A549 (cell line): ENCODE data around the gene HAO1. TPM values are rescaled to one million over a fixed set of nuclear protein-coding genes. Genes with fewer than 3 reads are reported as not detected.

Experiments used
- ATAC-seq, 2 experiments: fragments of 200-7000 bp in 1 of 2; fragments of >200 bp in 1 of 2; cut with Nextera tagmentation in 1 of 2; cut with Tn5 transposase in 1 of 2; 3 replicates each; pipeline versions ENCODE4 v1.8.0 to v1.9.1; 2018 to 2020; ENCODE audit warnings: mild to moderate bottlenecking in 1 of 2, moderate library complexity in 1 of 2
- CTCF ChIA-PET: fragments of 300-600 bp; sonication (Branson Sonifier 250); formaldehyde crosslinking; extraction: SDS; loops from one replicate; lab custom pipeline; 2021; ENCODE audit warnings: antibody characterized with exemption, inconsistent platforms; lab: Yijun Ruan, JAX
- POLR2A ChIA-PET: fragments of 350-600 bp; formaldehyde crosslinking; extraction: SDS; loops from one replicate; lab custom pipeline; 2021; ENCODE audit warnings: antibody characterized with exemption, inconsistent platforms; lab: Yijun Ruan, JAX
- DNase-seq, 2 experiments: peaks; one replicate each; pipeline versions ENCODE4 v3.0.0 to v3.0.0-alpha.2; 2011 to 2016; ENCODE audit warnings: low read depth in 1 of 2, low spot score in 1 of 2
- FAIRE-seq: peaks from 2 replicates; lab custom pipeline; 2011; peaks lifted over from hg19 to GRCh38; lab: Jason Lieb, UNC
- H3K27ac ChIP-seq, 2 experiments: fragments of >200 bp; sonication (Bioruptor Twin); formaldehyde crosslinking; 3 replicates each; pipeline ENCODE4 v1.5.1; 2016 to 2017
- H3K4me1 ChIP-seq: fragments of >200 bp; sonication (Bioruptor Twin); formaldehyde crosslinking; 3 replicates; pipeline ENCODE4 v1.6.1; 2016
- H3K4me2 ChIP-seq: fragments of >200 bp; sonication (Bioruptor Twin); formaldehyde crosslinking; 3 replicates; pipeline ENCODE4 v1.6.1; 2016
- H3K4me3 ChIP-seq: fragments of >200 bp; sonication (Bioruptor Twin); formaldehyde crosslinking; 3 replicates; pipeline ENCODE4 v1.5.1; 2016
- H3K9me3 ChIP-seq: fragments of >200 bp; sonication (Bioruptor Twin); formaldehyde crosslinking; 3 replicates; pipeline ENCODE4 v1.6.1; 2016
- CBX2 ChIP-seq: fragments of 200-600 bp; sonication (generic); IDR thresholded peaks from 2 replicates; pipeline ENCODE4 v1.6.1; 2016; ENCODE audit warnings: low read depth, mild to moderate bottlenecking, borderline replicate concordance
- CHD2 ChIP-seq: fragments of 150-350 bp; IDR thresholded peaks from 2 replicates; pipeline ENCODE4 v1.6.1; 2014; ENCODE audit warnings: low read length; ENCODE audit not compliant: partially characterized antibody
- CTCF ChIP-seq: fragments of >200 bp; sonication (Bioruptor Twin); formaldehyde crosslinking; IDR thresholded peaks from 3 replicates; pipeline ENCODE4 v1.5.1; 2016
- GATA3 ChIP-seq: IDR thresholded peaks from 2 replicates; pipeline ENCODE4 v1.6.1; 2012; ENCODE audit warnings: borderline replicate concordance
- HDAC2 ChIP-seq: fragments of 200-600 bp; sonication (generic); IDR thresholded peaks from 2 replicates; pipeline ENCODE4 v1.6.1; 2016
- HES2 ChIP-seq: fragments of >200 bp; sonication (Bioruptor Twin); formaldehyde crosslinking; IDR thresholded peaks from 2 replicates; pipeline ENCODE4 v1.6.1; 2016
- HMGXB4 ChIP-seq: fragments of 250-450 bp; sonication (Bioruptor Pico); IDR thresholded peaks from 2 replicates; pipeline ENCODE4 v1.5.0; 2021; ENCODE audit warnings: mild to moderate bottlenecking, moderate library complexity, borderline replicate concordance
- JUN ChIP-seq, 2 experiments: fragments of >200 bp; sonication (Bioruptor Twin); formaldehyde crosslinking; IDR thresholded peaks; 2 replicates in 1 of 2; 3 replicates in 1 of 2; pipeline ENCODE4 v1.6.1; 2016 to 2017
- JUNB ChIP-seq: fragments of >200 bp; sonication (Bioruptor Twin); formaldehyde crosslinking; IDR thresholded peaks from 2 replicates; pipeline ENCODE4 v1.6.1; 2016
- KDM5A ChIP-seq: fragments of 200-600 bp; sonication (generic); IDR thresholded peaks from 2 replicates; pipeline ENCODE4 v1.6.1; 2016; ENCODE audit warnings: antibody characterized with exemption, mild to moderate bottlenecking
- MAFK ChIP-seq: fragments of 450-650 bp; IDR thresholded peaks from 2 replicates; pipeline ENCODE4 v1.6.1; 2014; ENCODE audit not compliant: partially characterized antibody
- MAX ChIP-seq: IDR thresholded peaks from 2 replicates; pipeline ENCODE4 v1.6.1; 2012
- MYC ChIP-seq: IDR thresholded peaks from 2 replicates; pipeline ENCODE4 v1.6.1; 2012; ENCODE audit warnings: mild to moderate bottlenecking, inconsistent platforms, low read length, improper control_type of control experiment, borderline replicate concordance
- POLR2A ChIP-seq: IDR thresholded peaks from 2 replicates; pipeline ENCODE4 v1.6.1; 2012; ENCODE audit warnings: mild to moderate bottlenecking, low read length
- RAD21 ChIP-seq, 2 experiments: fragments of >200 bp in 1 of 2; sonication (Bioruptor Twin) in 1 of 2; formaldehyde crosslinking in 1 of 2; IDR thresholded peaks in 1 of 2; conservative IDR thresholded peaks in 1 of 2; 2 replicates in 1 of 2; 3 replicates in 1 of 2; pipeline ENCODE4 v1.6.1; 2012 to 2018; ENCODE audit warnings: inconsistent platforms in 1 of 2
- RARB ChIP-seq: fragments of 250-450 bp; sonication (Bioruptor Pico); IDR thresholded peaks from 2 replicates; pipeline ENCODE4 v1.8.0; 2021; ENCODE audit warnings: mild to moderate bottlenecking, moderate library complexity
- SREBF2 ChIP-seq: fragments of 450-650 bp; IDR thresholded peaks from 2 replicates; pipeline ENCODE4 v1.6.1; 2014; ENCODE audit warnings: mild to moderate bottlenecking, moderate library complexity
- ZNF302 ChIP-seq: fragments of 250-450 bp; sonication (Bioruptor Pico); IDR thresholded peaks from 2 replicates; pipeline ENCODE4 v1.9.0; 2021; ENCODE audit warnings: inconsistent platforms, mild to moderate bottlenecking, moderate library complexity
- WGBS: methylation state at CpG from one replicate; pipeline ENCODE4 v1.1.6; 2017; ENCODE audit errors: missing lambda C conversion rate; 5-methylcytosine and 5-hydroxymethylcytosine counted together
- polyA minus RNA-seq: library from RNA; depleted of rRNA, polyadenylated mRNA; stranded (reverse); fragments of >200 nt; gene quantifications from 2 replicates; pipeline ENCODE4 v1.2.3, GENCODE V29; 2011; rRNA and poly(A)+ RNA removed
- polyA plus RNA-seq, 4 experiments: library from polyadenylated mRNA; depleted of rRNA in 3 of 4; stranded (reverse); fragments of >200 nt; fragmentation: RNase III in 1 of 4; extraction: RNeasy Plus Mini Kit Qiagen cat#74134 plus additional on column Dnase treatment in 1 of 4; gene quantifications; 2 replicates in 3 of 4; 3 replicates in 1 of 4; pipeline ENCODE4 v1.2.3, GENCODE V29; 2011 to 2017
- TF ChIP-seq, protein P1 (sequence below): fragments of 250-450 bp; sonication (Bioruptor Pico); IDR thresholded peaks from 2 replicates; pipeline ENCODE4 v1.5.0; 2020; ENCODE audit warnings: low read depth, mild to moderate bottlenecking, moderate library complexity
- TF ChIP-seq, protein P2 (sequence below): IDR thresholded peaks from 2 replicates; pipeline ENCODE4 v1.6.1; 2012; ENCODE audit warnings: low read depth, borderline replicate concordance
- TF ChIP-seq, protein P3 (sequence below): fragments of 150-350 bp; IDR thresholded peaks from 2 replicates; pipeline ENCODE4 v1.6.1; 2014; ENCODE audit warnings: low read depth, mild to moderate bottlenecking, low read length

Gene HAO1
- polyA plus RNA-seq (2011; rRNA removed) (0.13 TPM in 2 replicates), polyA plus RNA-seq (2017; fragmentation: RNase III; extraction: RNeasy Plus Mini Kit Qiagen cat#74134 plus additional on column Dnase treatment) (not detected in 3 replicates), polyA minus RNA-seq (0.21 TPM in 1 of 2 replicates, not detected in the other)
- polyA plus RNA-seq (2012; cell fraction: cytosol; rRNA removed): not detected in 2 replicates
- polyA plus RNA-seq (2012; cell fraction: nucleus; rRNA removed): not detected in 2 replicates

GRCh38 chr20:7940341-7940740 is at the start of gene HAO1:
Gene HAO1, minus strand, starts transcription at chr20:7940458. Its CDS starts 36 bp downstream, at chr20:7940422.
- ChIA-PET POLR2A (no interaction called here), CTCF (interaction anchor here (1.3 to 1.7 kb wide), 2 partner anchors 773 to 782 kb away, joined by 3 to 9 read pairs; no protein-coding TSS in a partner anchor)
- TF ChIP-seq HES2 (no peak), HMGXB4 (no peak), POLR2A (no peak), RARB (CRISPR knock-in tag) (no peak)

GRCh38 chr20:7989379-7989778 is 49.1 kb upstream of the HAO1 start:
- no peak for ATAC-seq
- ChIA-PET POLR2A (interaction anchor here (1.6 kb wide), 1 partner anchor 30 kb away, joined by 4 read pairs; the partner anchor contains the start of gene TMX4), CTCF (interaction anchor here (0.6 to 2.6 kb wide), 8 partner anchors 9 to 732 kb away, joined by 3 to 10 read pairs (median 4); no protein-coding TSS in a partner anchor)
- no peak for FAIRE-seq
- Histone ChIP-seq H3K27ac (no peak overlapping the region), H3K4me3 (no peak overlapping the region), H3K4me1 (peaks cover 12% of the 10 kb centered on the region; the same call in 2 of the 3 replicates), H3K4me2 (no peak overlapping the region), H3K9me3 (peaks cover 5% of the 10 kb centered on the region; the same call in 2 of the 3 replicates)
- WGBS: 77% methylated on average over 1 of the region's 1 CpG
- peak in 1 of 2 experiments; percentile 9 for DNase-seq
- TF ChIP-seq, protein P1, sequence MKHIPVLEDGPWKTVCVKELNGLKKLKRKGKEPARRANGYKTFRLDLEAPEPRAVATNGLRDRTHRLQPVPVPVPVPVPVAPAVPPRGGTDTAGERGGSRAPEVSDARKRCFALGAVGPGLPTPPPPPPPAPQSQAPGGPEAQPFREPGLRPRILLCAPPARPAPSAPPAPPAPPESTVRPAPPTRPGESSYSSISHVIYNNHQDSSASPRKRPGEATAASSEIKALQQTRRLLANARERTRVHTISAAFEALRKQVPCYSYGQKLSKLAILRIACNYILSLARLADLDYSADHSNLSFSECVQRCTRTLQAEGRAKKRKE (CRISPR knock-in tag): no peak
- TF ChIP-seq JUN (IDR thresholded peaks at IDR 0.05) (no peak), HDAC2 (no peak), MYC (no peak), SREBF2 (no peak), MAX (no peak), CHD2 (no peak), CTCF (peak; percentile 37; the same call in 2 of the 3 replicates), ZNF302 (CRISPR knock-in tag) (no peak), KDM5A (no peak), MAFK (no peak), CBX2 (no peak), RAD21 (conservative IDR thresholded peaks at IDR 0.05 in 1 of 2, IDR thresholded peaks at IDR 0.05 in 1 of 2) (peak; percentile 47 to 53; a peak in 4 of 5 replicates), GATA3 (no peak), JUNB (no peak)
- TF ChIP-seq, protein P2, sequence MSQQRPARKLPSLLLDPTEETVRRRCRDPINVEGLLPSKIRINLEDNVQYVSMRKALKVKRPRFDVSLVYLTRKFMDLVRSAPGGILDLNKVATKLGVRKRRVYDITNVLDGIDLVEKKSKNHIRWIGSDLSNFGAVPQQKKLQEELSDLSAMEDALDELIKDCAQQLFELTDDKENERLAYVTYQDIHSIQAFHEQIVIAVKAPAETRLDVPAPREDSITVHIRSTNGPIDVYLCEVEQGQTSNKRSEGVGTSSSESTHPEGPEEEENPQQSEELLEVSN: no peak
- TF ChIP-seq, protein P3, sequence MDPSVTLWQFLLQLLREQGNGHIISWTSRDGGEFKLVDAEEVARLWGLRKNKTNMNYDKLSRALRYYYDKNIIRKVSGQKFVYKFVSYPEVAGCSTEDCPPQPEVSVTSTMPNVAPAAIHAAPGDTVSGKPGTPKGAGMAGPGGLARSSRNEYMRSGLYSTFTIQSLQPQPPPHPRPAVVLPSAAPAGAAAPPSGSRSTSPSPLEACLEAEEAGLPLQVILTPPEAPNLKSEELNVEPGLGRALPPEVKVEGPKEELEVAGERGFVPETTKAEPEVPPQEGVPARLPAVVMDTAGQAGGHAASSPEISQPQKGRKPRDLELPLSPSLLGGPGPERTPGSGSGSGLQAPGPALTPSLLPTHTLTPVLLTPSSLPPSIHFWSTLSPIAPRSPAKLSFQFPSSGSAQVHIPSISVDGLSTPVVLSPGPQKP: no peak

More at GRCh38 chr20:7940341-7940740, at the start of gene HAO1:
- 9% methylated on average over 3 of the region's 3 CpGs for WGBS
- H3K4me2 ChIP-seq: peak within 1 kb of the TSS; percentile 6; the same call in 1 of the 3 replicates
- peak; percentile 18 for FAIRE-seq
- ATAC-seq: no peak
- no peaks in the 10 kb centered on the region for H3K4me1 ChIP-seq
- H3K4me3 ChIP-seq: no peak within 1 kb of the TSS
- DNase-seq: peak in 1 of 2 experiments; percentile 2
- no peak within 1 kb of the TSS for H3K27ac ChIP-seq
- H3K9me3 ChIP-seq: peaks cover 6% of the 10 kb centered on the region; the same call in 2 of the 3 replicates
